ENCODE results near the gene B4GALT5. TPM values are rescaled to one million over a fixed set of nuclear protein-coding genes. Genes with fewer than 3 reads are reported as not detected.

B4GALT5 gene
- total RNA-seq, 1 donor from 2014 or later = 115 TPM

GRCh38 chr20:49602345-49603208 lies 111.1 kb downstream of the B4GALT5 start:
- no peaks in the 10 kb centered on the region for H3K4me1 Mint-ChIP-seq (ENCODE audit: unreplicated experiment)
- no peak for DNase-seq (ENCODE audit: low spot score)
- H3K36me3 Mint-ChIP-seq (ENCODE audit: low read depth, unreplicated experiment) = no peaks in the 10 kb centered on the region
- H3K27ac Mint-ChIP-seq (ENCODE audit: unreplicated experiment) = no peak overlapping the region
- TF ChIP-seq CTCF (IDR thresholded peaks at IDR 0.05; ENCODE audit: unreplicated experiment) = no peak
- H3K27me3 Mint-ChIP-seq (ENCODE audit: unreplicated experiment) = peaks cover 3% of the 10 kb centered on the region
- H3K4me3 Mint-ChIP-seq (ENCODE audit: unreplicated experiment) = no peak overlapping the region
- H3K9me3 Mint-ChIP-seq (ENCODE audit: unreplicated experiment) = no peaks in the 10 kb centered on the region

GRCh38 chr20:49601153-49601924 lies 112.3 kb downstream of the B4GALT5 start:
- Mint-ChIP-seq H3K4me1 (ENCODE audit: unreplicated experiment) (no peaks in the 10 kb centered on the region), H3K4me3 (ENCODE audit: unreplicated experiment) (no peak overlapping the region), H3K27me3 (ENCODE audit: unreplicated experiment) (peaks cover 3% of the 10 kb centered on the region), H3K36me3 (ENCODE audit: low read depth, unreplicated experiment) (no peaks in the 10 kb centered on the region), H3K27ac (ENCODE audit: unreplicated experiment) (no peak overlapping the region), H3K9me3 (ENCODE audit: unreplicated experiment) (no peaks in the 10 kb centered on the region)
- no peak for DNase-seq (ENCODE audit: low spot score)
- no peak for TF ChIP-seq CTCF (IDR thresholded peaks at IDR 0.05; ENCODE audit: unreplicated experiment)

- Mint-ChIP-seq H3K4me1 (ENCODE audit: unreplicated experiment) (peaks cover 4% of the 10 kb centered on the region), H3K27me3 (ENCODE audit: unreplicated experiment) (peaks cover 11% of the 10 kb centered on the region), H3K27ac (ENCODE audit: unreplicated experiment) (no peak overlapping the region), H3K36me3 (ENCODE audit: low read depth, unreplicated experiment) (no peaks in the 10 kb centered on the region), H3K9me3 (ENCODE audit: unreplicated experiment) (no peaks in the 10 kb centered on the region), H3K4me3 (ENCODE audit: unreplicated experiment) (no peak overlapping the region)
- no peak for DNase-seq (ENCODE audit: low spot score)
- no peak for TF ChIP-seq CTCF (IDR thresholded peaks at IDR 0.05; ENCODE audit: unreplicated experiment)
Observed at GRCh38 chr20:49599746-49600113, 113.9 kb downstream of the B4GALT5 start.

GRCh38 chr20:49597825-49598395 lies 115.8 kb downstream of the B4GALT5 start:
- no peaks in the 10 kb centered on the region for H3K9me3 Mint-ChIP-seq (ENCODE audit: unreplicated experiment)
- no peak overlapping the region for H3K27ac Mint-ChIP-seq (ENCODE audit: unreplicated experiment)
- no peak for DNase-seq (ENCODE audit: low spot score)
- H3K36me3 Mint-ChIP-seq (ENCODE audit: low read depth, unreplicated experiment) = no peaks in the 10 kb centered on the region
- no peak overlapping the region for H3K4me3 Mint-ChIP-seq (ENCODE audit: unreplicated experiment)
- H3K4me1 Mint-ChIP-seq (ENCODE audit: unreplicated experiment) = peaks cover 9% of the 10 kb centered on the region
- no peak for TF ChIP-seq CTCF (IDR thresholded peaks at IDR 0.05; ENCODE audit: unreplicated experiment)
- peaks cover 11% of the 10 kb centered on the region for H3K27me3 Mint-ChIP-seq (ENCODE audit: unreplicated experiment)
